ENCODE measurements around the gene MYO7A.

DNA sequence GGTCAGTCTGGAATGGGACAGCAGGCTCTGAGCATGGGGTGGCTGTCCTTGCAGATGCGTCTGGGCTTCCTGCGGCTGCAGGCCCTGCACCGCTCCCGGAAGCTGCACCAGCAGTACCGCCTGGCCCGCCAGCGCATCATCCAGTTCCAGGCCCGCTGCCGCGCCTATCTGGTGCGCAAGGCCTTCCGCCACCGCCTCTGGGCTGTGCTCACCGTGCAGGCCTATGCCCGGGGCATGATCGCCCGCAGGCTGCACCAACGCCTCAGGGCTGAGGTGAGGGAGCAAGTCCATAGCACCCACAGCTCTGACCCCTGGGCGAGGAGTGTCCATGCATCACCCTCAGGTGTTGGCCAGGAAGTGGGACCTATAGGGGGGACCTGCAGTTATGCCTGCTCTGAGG, 51.6 kb downstream of the MYO7A start:
- TF ChIP-seq EZH2 (IDR thresholded peaks at IDR 0.05; ENCODE audit: insufficient read depth, poor library complexity, severe bottlenecking): no peak
- TF ChIP-seq EZH2phosphoT487 (IDR thresholded peaks at IDR 0.05; ENCODE audit: insufficient read depth, low read depth): no peak
